Measurements from ENCODE around the gene CPLX4.

- TF ChIP-seq CTCF (IDR thresholded peaks at IDR 0.05) (no peak), POLR2A (IDR thresholded peaks at IDR 0.05) (no peak)
Observed at GRCh38 chr18:59323931-59324622, 5.6 kb upstream of the CPLX4 start.

Measured in heart left ventricle (tissue), 13 donors.